Astrocyte of the spinal cord (primary cell): ENCODE measurements around the gene MYOZ2.

Source experiments
- DNase-seq: peaks from one replicate; pipeline ENCODE4 v3.0.0; 2011; ENCODE audit warnings: low read depth, low spot score
- H3K4me3 ChIP-seq: 2 replicates; pipeline ENCODE4 v1.5.1; 2011; ENCODE audit warnings: low read depth, mild to moderate bottlenecking, low read length, moderate library complexity
- in situ Hi-C: cut with HindIII; loops from 2 replicates; pipeline ENCODE4 v1.10.0; 2017; ENCODE audit warnings: low sequenced_read_pairs
- TF ChIP-seq, protein P1 (sequence below): IDR thresholded peaks from 2 replicates; pipeline ENCODE4 v1.5.1; 2012; ENCODE audit warnings: low read depth, mild to moderate bottlenecking, low read length, inconsistent platforms

Gene MYOZ2

DNA sequence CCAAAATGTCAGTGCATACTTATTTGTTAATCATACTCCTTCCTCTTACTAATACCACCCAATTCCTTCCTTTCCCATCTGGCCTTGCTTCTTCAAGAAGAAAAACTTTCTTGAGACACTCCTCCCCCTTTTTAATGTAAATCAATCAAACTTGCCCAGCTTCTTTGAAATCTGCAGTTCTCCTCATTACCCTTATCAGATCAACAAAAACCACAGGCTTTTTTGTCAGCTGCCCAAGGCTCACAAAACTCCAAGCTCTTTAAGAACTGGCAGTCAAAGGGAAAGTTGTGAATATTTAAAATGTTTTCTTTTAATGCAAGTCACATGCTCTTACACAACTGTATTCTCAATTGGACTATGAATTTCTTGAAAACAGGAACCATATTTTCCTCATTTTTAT lies 11.3 kb upstream of the MYOZ2 start:
- in situ Hi-C loops = no loop called here
- TF ChIP-seq, protein P1, sequence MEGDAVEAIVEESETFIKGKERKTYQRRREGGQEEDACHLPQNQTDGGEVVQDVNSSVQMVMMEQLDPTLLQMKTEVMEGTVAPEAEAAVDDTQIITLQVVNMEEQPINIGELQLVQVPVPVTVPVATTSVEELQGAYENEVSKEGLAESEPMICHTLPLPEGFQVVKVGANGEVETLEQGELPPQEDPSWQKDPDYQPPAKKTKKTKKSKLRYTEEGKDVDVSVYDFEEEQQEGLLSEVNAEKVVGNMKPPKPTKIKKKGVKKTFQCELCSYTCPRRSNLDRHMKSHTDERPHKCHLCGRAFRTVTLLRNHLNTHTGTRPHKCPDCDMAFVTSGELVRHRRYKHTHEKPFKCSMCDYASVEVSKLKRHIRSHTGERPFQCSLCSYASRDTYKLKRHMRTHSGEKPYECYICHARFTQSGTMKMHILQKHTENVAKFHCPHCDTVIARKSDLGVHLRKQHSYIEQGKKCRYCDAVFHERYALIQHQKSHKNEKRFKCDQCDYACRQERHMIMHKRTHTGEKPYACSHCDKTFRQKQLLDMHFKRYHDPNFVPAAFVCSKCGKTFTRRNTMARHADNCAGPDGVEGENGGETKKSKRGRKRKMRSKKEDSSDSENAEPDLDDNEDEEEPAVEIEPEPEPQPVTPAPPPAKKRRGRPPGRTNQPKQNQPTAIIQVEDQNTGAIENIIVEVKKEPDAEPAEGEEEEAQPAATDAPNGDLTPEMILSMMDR = no peak
- H3K4me3 ChIP-seq = no peak overlapping the region
- no peak for DNase-seq

DNA sequence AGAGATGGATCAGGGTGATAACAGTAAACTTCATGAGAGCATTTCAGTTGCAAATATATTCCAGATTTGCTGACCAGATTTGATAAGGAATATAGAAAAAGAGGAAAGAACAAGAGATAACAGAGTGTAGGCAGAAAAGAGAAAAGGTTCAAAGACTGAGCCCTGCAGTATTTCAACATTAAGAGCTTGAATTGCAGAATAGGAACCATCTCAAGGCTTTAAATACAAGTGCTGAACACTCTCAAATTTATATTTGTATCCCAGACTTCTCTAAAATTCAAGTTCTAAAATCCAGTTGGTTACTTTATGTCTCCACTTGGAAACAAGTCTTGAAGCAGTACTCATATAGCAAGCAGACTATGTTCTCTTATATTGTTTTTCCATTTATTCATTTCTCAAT lies 9.7 kb upstream of the MYOZ2 start:
- TF ChIP-seq, protein P1 = no peak
- no peak overlapping the region for H3K4me3 ChIP-seq
- in situ Hi-C loops = no loop called here
- DNase-seq = no peak

DNA sequence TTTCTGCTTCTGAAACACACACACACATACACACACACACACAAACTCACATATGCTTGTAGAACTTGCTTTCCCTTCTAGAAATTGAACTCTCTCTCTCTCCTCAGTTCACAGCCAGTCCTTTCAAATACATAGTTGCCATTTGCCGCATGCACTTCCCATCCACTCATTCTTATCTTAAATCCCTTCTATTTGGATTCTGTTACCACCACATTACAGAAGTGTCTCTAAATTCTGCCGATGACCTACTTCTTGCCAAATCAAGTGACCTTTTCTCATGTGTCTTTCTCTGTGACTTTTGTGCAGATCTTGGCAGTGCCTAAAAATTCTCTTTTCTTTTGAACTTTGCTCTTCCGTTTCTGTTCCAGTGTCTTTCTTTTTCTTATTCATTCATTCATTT lies 7.5 kb upstream of the MYOZ2 start:
- H3K4me3 ChIP-seq = no peak overlapping the region
- in situ Hi-C loops = no loop called here
- DNase-seq = no peak
- TF ChIP-seq, protein P1 = no peak

- in situ Hi-C loops = no loop called here
- TF ChIP-seq, protein P1 = no peak
- no peak for DNase-seq
- H3K4me3 ChIP-seq = no peak overlapping the region
These were observed 5.1 kb upstream of the MYOZ2 start for GRCh38 chr4:119130365-119131065.

- in situ Hi-C loops = no loop called here
- TF ChIP-seq, protein P1 = no peak
- DNase-seq = no peak
- no peak overlapping the region for H3K4me3 ChIP-seq
These were observed 4.5 kb upstream of the MYOZ2 start for GRCh38 chr4:119131164-119131563.

- in situ Hi-C loops = no loop called here
- H3K4me3 ChIP-seq = no peak overlapping the region
- TF ChIP-seq, protein P1 = no peak
- no peak for DNase-seq
These were observed 3.3 kb upstream of the MYOZ2 start for GRCh38 chr4:119132306-119132705.
